Gastrocnemius medialis (tissue), 4 donors: ENCODE results near the gene PPP1R12B.

Source experiments
- CTCF ChIP-seq, 5 experiments: fragments of 450-650 bp in 3 of 5; fragments of 200-600 bp in 2 of 5; sonication (generic) in 2 of 5; IDR thresholded peaks in 4 of 5; conservative IDR thresholded peaks in 1 of 5; 1 replicate in 4 of 5; 2 replicates in 1 of 5; pipeline ENCODE4 v1.5.1; 2016 to 2019; ENCODE audit warnings: antibody characterized with exemption in 5 of 5, mild to moderate bottlenecking in 3 of 5, moderate library complexity in 3 of 5
- POLR2A ChIP-seq, 2 donors: fragments of 450-650 bp; IDR thresholded peaks; one replicate each; pipeline ENCODE4 v1.6.1; 2017; ENCODE audit warnings: antibody characterized with exemption in 2 of 2, mild to moderate bottlenecking in 2 of 2, moderate library complexity in 2 of 2

GRCh38 chr1:202565890-202566602 is 217.5 kb downstream of the PPP1R12B start:
- TF ChIP-seq POLR2A (IDR thresholded peaks at IDR 0.05) (no peak), CTCF (IDR thresholded peaks at IDR 0.05 in 4 of 5, conservative IDR thresholded peaks at IDR 0.05 in 1 of 5) (no peak)
